ENCODE data around the gene CHRNB1. TPM values are rescaled to one million over a fixed set of nuclear protein-coding genes. Genes with fewer than 3 reads are reported as not detected.

Gene CHRNB1
- total RNA-seq, 1 donor from 2014 or later, result 5.9 TPM

DNA sequence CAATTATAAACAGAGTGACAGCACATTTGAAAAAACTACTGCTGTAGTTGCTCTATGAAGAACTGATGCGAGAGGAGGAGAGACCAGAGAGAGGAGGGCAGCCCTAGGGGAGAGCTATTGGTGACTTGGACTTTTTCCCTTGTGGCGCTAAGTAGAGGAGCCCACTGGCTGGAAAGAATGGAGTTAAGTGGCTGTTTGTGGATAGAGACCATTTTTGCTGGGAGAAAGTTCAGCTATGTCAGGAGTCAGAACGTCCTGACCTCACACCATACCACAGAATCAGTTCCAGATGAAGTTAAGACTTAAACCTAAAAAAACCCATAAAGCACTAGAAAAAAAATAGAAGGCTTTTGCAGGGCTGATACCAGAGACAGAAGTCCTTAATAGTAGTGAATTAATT lies 41.3 kb downstream of the CHRNB1 start:
- Mint-ChIP-seq H3K9me3 (no peaks in the 10 kb centered on the region), H3K27me3 (no peaks in the 10 kb centered on the region), H3K27ac (peak overlapping the region; percentile 63), H3K4me3 (peak overlapping the region; percentile 98), H3K36me3 (ENCODE audit: low read depth) (peaks cover 55% of the 10 kb centered on the region), H3K4me1 (peaks cover 73% of the 10 kb centered on the region)
- no peak for TF ChIP-seq CTCF (IDR thresholded peaks at IDR 0.05)
- ATAC-seq (ENCODE audit: low read depth) (no peak), DNase-seq (no peak)
- POLR2A ChIA-PET, result interaction anchor here (0.5 to 5.0 kb wide), 10 partner anchors 11 to 201 kb away, joined by 3 to 87 read pairs (median 5); partner anchors contain the start of genes TMEM102, TP53 and WRAP53
- intact Hi-C loops (cut with micrococcal nuclease), result no loop called here
- CTCF ChIA-PET, result interaction anchor here (1.2 to 2.4 kb wide), 3 partner anchors 30 to 130 kb away, joined by 3 to 10 read pairs (median 7); no protein-coding TSS in a partner anchor

GRCh38 chr17:7490144-7490543 lies 45.3 kb downstream of the CHRNB1 start:
- Mint-ChIP-seq H3K36me3 (ENCODE audit: low read depth) (peaks cover 63% of the 10 kb centered on the region), H3K9me3 (no peaks in the 10 kb centered on the region), H3K27ac (no peak overlapping the region), H3K27me3 (no peaks in the 10 kb centered on the region), H3K4me3 (no peak overlapping the region), H3K4me1 (peaks cover 65% of the 10 kb centered on the region)
- no peak for ATAC-seq (ENCODE audit: low read depth)
- intact Hi-C loops (cut with micrococcal nuclease), result no loop called here
- DNase-seq, result no peak
- POLR2A ChIA-PET, result no interaction called here
- no peak for TF ChIP-seq CTCF (IDR thresholded peaks at IDR 0.05)
- CTCF ChIA-PET, result interaction anchor here (0.8 kb wide), 1 partner anchor 25 kb away, joined by 3 read pairs; no protein-coding TSS in a partner anchor

DNA sequence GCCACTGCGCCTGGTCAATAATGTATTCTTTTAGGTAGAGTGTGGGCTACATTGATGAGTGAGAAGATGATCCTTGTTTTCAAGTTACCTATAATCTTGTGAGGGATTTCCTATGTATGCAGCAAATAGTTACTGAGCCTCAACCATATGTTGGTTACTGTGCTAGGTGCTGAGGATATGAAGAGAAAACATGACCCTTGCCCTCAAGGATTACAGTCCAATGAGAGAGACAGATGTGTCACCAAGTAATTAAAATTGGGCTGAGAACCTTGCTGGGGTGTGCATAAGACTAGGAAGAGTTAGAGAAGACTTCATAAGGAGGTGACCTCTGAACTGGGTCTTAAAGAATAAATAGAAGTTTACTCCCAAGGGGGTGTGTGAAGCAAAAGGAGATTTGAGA lies 46.7 kb downstream of the CHRNB1 start:
- Mint-ChIP-seq H3K27ac (no peak overlapping the region), H3K9me3 (no peaks in the 10 kb centered on the region), H3K4me1 (peaks cover 54% of the 10 kb centered on the region), H3K4me3 (no peak overlapping the region), H3K27me3 (no peaks in the 10 kb centered on the region), H3K36me3 (ENCODE audit: low read depth) (peaks cover 69% of the 10 kb centered on the region)
- DNase-seq (no peak), ATAC-seq (ENCODE audit: low read depth) (no peak)
- TF ChIP-seq CTCF (IDR thresholded peaks at IDR 0.05), result no peak
- intact Hi-C loops (cut with micrococcal nuclease), result no loop called here
- CTCF ChIA-PET, result interaction anchor here (1.3 kb wide), 1 partner anchor 55 kb away, joined by 7 read pairs; no protein-coding TSS in a partner anchor
- POLR2A ChIA-PET, result interaction anchor here (1.2 to 1.6 kb wide), 2 partner anchors 12 to 45 kb away, joined by 4 read pairs; partner anchors contain the start of gene ZBTB4

DNA sequence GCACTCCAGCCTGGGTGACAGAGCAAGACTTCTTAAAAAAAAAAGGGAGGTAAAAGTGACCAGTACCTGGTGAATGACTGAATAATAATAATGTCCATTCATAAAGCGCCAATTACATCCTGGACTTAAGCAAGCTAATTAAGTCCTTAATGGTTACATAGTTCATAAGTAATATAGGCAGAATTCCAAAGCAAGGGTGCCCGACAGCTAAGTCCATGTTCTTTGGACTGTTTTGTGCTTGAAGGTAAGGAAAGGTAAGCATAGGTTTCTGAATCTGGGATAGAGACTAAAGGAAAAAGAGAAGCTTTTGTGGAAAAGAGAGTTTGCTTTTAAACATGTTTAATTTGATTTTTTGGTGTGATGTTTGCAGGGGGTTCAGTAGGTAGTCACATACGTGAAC lies 49.1 kb downstream of the CHRNB1 start:
- no peaks in the 10 kb centered on the region for H3K9me3 Mint-ChIP-seq
- ChIA-PET CTCF (interaction anchor here (0.9 kb wide), 1 partner anchor 56 kb away, joined by 3 read pairs; no protein-coding TSS in a partner anchor), POLR2A (interaction anchor here (0.6 to 1.7 kb wide), 3 partner anchors 10 to 489 kb away, joined by 5 read pairs; partner anchors contain the start of gene POLR2A)
- no peak for DNase-seq
- ATAC-seq (ENCODE audit: low read depth), result no peak
- H3K27ac Mint-ChIP-seq, result no peak overlapping the region
- intact Hi-C loops (cut with micrococcal nuclease), result no loop called here
- H3K4me3 Mint-ChIP-seq, result no peak overlapping the region
- TF ChIP-seq CTCF (IDR thresholded peaks at IDR 0.05), result no peak
- H3K27me3 Mint-ChIP-seq, result no peaks in the 10 kb centered on the region
- peaks cover 80% of the 10 kb centered on the region for H3K36me3 Mint-ChIP-seq (ENCODE audit: low read depth)
- peaks cover 36% of the 10 kb centered on the region for H3K4me1 Mint-ChIP-seq

- ChIA-PET CTCF (interaction anchor here (1.0 kb wide), 1 partner anchor 59 kb away, joined by 3 read pairs; no protein-coding TSS in a partner anchor), POLR2A (no interaction called here)
- Mint-ChIP-seq H3K27ac (no peak overlapping the region), H3K4me1 (peaks cover 18% of the 10 kb centered on the region), H3K36me3 (ENCODE audit: low read depth) (peaks cover 79% of the 10 kb centered on the region), H3K9me3 (no peaks in the 10 kb centered on the region), H3K27me3 (no peaks in the 10 kb centered on the region), H3K4me3 (no peak overlapping the region)
- no peak for TF ChIP-seq CTCF (IDR thresholded peaks at IDR 0.05)
- DNase-seq (no peak), ATAC-seq (ENCODE audit: low read depth) (no peak)
- intact Hi-C loops (cut with micrococcal nuclease), result no loop called here
Measured at GRCh38 chr17:7495906-7496434, 51.1 kb downstream of the CHRNB1 start.
